GM19035 (cell line): ENCODE data around the gene CTTN.
"Not testable (repeated sequence)": the region's sequence is repeated elsewhere in the genome, so short reads cannot be mapped to it uniquely, and the experiment has no call there.

ENCODE experiments used
- ATAC-seq: cut with Tn5 transposase; IDR thresholded peaks from one replicate; pipeline ENCODE4 v1.9.1; 2021; ENCODE audit not compliant: unreplicated experiment

Gene CTTN

GRCh38 chr11:70407814-70408213 is 9.5 kb downstream of the CTTN start:
- ATAC-seq: no peak

- ATAC-seq: not testable (repeated sequence)
These were observed 10.0 kb downstream of the CTTN start for GRCh38 chr11:70408326-70408725.

GRCh38 chr11:70409437-70409836 is 11.1 kb downstream of the CTTN start:
- no peak for ATAC-seq

DNA sequence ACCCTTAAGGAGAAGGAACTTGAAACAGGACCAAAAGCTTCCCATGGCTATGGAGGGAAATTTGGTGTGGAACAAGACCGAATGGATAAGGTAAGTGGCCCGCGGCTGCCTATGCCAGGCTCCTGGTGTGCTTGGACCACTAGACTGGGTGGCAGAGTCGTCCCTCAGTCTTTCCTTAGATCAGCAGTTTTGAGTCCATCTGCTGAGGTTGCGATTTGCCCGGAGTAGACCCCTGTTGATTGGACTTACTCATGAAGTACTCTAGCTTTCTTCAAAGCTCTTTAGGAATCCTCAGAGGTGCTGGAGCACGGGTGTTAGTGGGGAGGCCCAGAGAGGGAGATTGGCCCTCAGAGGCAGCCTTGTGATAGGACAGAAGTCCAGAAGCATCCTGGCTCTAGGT is 11.5 kb downstream of the CTTN start:
- ATAC-seq: no peak

GRCh38 chr11:70410276-70411205 is 12.2 kb downstream of the CTTN start:
- ATAC-seq: no peak

- no peak for ATAC-seq
These were observed 13.6 kb downstream of the CTTN start for GRCh38 chr11:70411713-70412452.

DNA sequence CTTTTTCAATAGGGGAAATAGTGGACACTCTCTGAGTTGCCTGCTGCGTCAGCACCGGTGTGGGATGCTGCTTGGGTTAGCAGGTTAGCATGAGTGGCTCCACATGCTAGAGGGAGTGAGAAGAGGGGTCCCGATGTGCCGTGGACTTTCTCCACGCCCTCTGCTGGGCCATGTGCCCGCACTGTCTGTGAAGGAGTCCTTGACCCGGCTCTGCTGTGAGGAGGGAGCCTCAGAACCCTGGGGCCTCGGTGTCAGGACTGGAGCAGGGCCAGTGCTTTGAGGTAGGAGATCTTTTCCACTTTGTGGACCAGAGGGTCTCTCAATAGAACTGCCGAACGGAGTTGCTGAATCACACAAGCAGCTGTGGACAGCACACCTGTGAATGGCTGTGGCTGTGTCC is 14.8 kb downstream of the CTTN start:
- ATAC-seq: no peak

- no peak for ATAC-seq
These were observed 16.2 kb downstream of the CTTN start for GRCh38 chr11:70414341-70415100.

DNA sequence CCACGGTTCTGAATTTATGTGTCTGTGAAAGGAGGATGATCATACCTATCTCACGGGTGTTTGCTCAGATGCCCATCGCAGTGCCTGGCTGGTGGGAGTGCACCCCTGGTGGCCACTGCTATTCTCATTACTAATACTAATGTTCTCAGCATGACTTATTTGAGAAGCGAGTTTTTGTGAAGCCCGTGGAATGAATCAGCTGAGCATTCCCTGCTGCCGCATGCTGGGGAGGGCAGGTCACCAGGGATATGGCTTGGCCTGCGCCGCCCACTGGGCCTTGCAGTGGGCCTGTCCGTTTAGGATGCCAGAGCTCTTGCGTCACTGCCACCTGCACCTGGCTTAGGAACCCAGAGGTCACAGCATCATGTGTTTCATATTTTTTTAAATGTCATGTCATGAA is 16.9 kb downstream of the CTTN start:
- no peak for ATAC-seq

GRCh38 chr11:70415642-70416395 is 17.5 kb downstream of the CTTN start:
- ATAC-seq: no peak

DNA sequence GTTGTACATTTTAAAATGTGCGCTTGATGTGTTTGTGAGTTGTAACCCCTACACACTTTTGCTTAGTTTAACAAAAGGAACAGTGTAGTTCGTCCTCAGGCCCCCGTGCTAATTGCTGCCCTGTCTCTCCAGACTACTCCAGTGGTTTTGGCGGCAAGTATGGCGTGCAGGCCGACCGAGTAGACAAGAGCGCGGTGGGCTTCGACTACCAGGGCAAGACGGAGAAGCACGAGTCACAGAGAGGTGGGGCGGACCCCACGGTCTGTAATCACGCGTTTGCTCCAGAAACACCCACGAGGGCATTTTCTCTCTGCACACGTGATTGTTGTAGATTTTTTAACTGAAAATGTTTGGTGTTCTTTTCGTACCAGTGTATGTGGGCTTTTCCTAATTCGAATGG is 18.6 kb downstream of the CTTN start:
- ATAC-seq: no peak

DNA sequence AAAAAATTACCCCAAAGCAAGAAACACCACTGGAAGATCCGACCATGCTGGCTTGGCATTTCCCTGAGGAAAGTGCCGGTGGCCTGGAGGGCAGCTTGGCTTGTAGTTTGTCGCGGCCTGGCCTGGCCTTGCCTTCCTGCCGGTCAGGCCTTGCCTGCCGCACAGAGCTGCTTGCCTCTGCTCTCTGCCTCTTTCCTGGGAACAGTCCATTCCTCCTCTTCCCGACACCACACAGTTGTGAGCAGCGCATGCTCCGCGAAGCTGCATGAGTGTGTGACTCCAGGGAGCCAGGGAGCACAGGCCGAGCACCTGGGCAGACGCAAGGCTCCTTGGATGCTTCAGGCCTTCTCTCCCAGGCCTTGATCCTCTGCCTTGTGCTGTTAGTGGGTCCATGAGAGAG is 19.8 kb downstream of the CTTN start:
- no peak for ATAC-seq

DNA sequence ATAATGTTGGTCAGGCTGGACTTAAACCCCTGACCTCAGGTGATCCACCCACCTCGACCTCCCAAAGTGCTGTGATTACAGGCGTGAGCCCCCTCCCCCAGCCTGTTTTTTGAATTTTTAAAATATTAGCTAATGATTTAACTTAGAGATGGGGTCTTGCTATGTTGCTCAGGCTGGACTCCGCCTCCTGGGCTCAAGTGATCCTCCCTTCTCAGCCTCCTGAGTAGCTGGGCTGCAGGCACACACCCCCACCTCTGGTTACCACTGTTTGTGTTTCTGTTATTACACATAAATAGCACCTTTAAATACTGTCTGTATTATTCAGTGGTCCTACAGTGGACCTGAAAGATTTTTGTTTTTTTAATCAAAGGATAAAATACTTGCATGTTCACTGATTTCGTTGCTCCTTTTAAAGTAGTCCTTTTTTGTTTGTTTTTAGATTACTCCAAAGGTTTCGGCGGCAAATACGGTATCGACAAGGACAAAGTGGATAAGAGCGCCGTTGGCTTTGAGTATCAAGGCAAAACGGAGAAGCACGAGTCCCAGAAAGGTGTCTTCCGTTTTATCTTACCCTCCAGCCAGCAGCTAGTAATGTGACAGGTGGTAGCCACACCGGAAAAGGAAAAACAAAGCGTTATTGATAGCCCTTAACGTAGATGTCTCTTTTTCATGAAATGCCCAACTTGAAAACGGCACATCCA is 21.1 kb downstream of the CTTN start:
- ATAC-seq: no peak

DNA sequence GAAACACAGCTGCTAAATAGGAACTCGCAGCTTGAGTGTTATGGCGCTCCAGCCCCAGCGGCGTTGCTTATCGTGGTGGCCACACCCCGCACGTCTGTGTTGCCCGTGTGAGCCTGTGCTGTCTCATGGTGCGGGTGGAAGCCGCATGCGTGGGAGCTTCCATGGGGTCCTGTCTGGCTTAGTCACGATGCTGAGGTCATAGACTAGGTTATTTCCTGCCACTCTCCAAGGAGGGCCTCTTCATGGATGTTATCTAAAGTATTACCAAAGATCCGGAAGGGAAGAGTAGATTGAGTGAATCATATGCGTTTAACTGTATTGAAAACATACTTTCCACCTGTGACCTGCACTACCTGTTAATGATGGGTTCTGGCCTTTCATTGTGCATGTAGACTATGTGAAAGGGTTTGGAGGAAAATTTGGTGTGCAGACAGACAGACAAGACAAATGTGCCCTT is 21.7 kb downstream of the CTTN start:
- ATAC-seq: no peak

- no peak for ATAC-seq
These were observed 22.2 kb downstream of the CTTN start for GRCh38 chr11:70420496-70420895.

- ATAC-seq: no peak
These were observed 22.8 kb downstream of the CTTN start for GRCh38 chr11:70421123-70421522.

DNA sequence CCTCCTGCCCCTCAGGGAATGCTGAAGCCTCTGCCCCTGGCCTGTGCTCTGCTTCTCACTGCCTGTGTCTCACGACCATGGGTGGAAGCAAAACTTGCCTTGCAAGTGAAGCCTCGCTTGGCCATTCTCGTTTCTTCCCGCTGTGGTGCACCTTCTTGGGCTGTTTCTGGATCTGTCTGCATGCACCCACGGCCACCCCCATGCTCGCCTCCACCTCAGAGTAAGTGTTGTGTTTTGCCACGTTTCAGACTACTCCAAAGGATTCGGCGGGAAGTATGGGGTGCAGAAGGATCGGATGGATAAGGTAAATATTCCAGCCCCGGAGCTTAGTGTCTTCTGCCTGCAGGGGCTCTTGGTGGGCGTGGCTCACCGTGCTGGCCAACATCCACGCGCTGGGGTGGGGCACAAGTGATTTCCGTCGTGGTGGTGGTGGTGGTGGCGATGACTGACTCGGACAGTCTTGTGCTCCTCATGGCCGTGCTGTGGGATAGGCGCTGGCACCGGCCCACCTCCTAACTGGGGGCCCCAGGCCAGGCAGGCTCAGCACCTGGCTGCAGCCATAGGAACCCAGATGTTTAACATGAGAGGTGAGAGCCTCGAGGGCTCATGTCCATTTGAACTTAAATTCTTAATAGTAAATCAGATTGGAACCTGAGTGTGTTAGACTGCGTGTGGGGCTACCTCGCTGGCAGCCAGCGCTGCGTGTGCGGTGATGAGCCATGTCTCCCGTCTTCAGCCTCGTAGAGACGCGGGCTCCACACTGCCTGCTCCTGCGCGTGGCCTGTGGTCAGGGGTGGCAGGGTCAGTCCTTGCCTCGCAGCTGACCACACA is 24.6 kb downstream of the CTTN start:
- no peak for ATAC-seq

- no peak for ATAC-seq
These were observed 25.5 kb downstream of the CTTN start for GRCh38 chr11:70423523-70424505.
